K562 (cell line): Measurements from ENCODE around the gene GEMIN7. TPM values are rescaled to one million over a fixed set of nuclear protein-coding genes. Genes with fewer than 3 reads are reported as not detected.

Experiments used
- ATAC-seq: fragments of 200-7000 bp; cut with Tn5 transposase; 3 replicates; pipeline ENCODE4 v1.9.1; 2020; ENCODE audit warnings: moderate library complexity
- BruUV-seq: library from RNA; stranded (reverse); fragments of 400-500 nt; replicated peaks from 2 replicates; lab custom pipeline; 2021; lab: Mats Ljungman, UMichigan
- CTCF ChIA-PET: fragments of 300-600 bp; formaldehyde crosslinking; extraction: SDS; loops from one replicate; lab custom pipeline; 2021; ENCODE audit warnings: low intra/inter-chr PET ratio; lab: Yijun Ruan, JAX
- POLR2A ChIA-PET: fragments of 300-600, 350-650 bp; sonication (Branson Sonifier 250); formaldehyde crosslinking; extraction: SDS; loops from one replicate; lab custom pipeline; 2021; ENCODE audit warnings: antibody characterized with exemption, inconsistent platforms; lab: Yijun Ruan, JAX
- DNase-seq, 4 experiments: peaks; one replicate each; pipeline versions ENCODE4 v3.0.0 to v3.0.0-alpha.2; 2011 to 2018; ENCODE audit warnings: low spot score in 3 of 4, mixed read lengths in 3 of 4; ENCODE audit errors: extremely low read depth in 1 of 4
- FAIRE-seq: peaks from 2 replicates; lab custom pipeline; 2011; peaks lifted over from hg19 to GRCh38; lab: Jason Lieb, UNC
- H2AFZ ChIP-seq: 2 replicates; pipeline ENCODE4 v1.6.0; 2011; ENCODE audit warnings: low read depth, low read length, control low read depth, inconsistent platforms
- H3K27ac ChIP-seq: fragments of 200-600 bp; 3 replicates; pipeline ENCODE4 v1.8.0; 2011; ENCODE audit warnings: low read depth, mild to moderate bottlenecking, control low read depth, inconsistent platforms, low read length, moderate library complexity, mixed read lengths; ENCODE audit errors: extremely low read depth
- H3K27me3 ChIP-seq, 2 experiments: fragments of 300-600 bp in 1 of 2; 2 replicates in 1 of 2; 3 replicates in 1 of 2; pipeline versions ENCODE4 v1.6.0 to v1.8.0; 2011; ENCODE audit warnings: inconsistent platforms in 2 of 2, low read length in 2 of 2, mild to moderate bottlenecking in 1 of 2, mixed read lengths in 1 of 2, moderate library complexity in 1 of 2; ENCODE audit not compliant: control insufficient read depth in 2 of 2, insufficient read depth in 2 of 2
- H3K36me3 ChIP-seq: fragments of 300-600 bp; 3 replicates; pipeline ENCODE4 v1.8.0; 2011; ENCODE audit warnings: mild to moderate bottlenecking, low read length, inconsistent platforms; ENCODE audit not compliant: control insufficient read depth, insufficient read depth
- H3K4me1 ChIP-seq, 2 experiments: fragments of 200-600 bp in 1 of 2; replicated peaks in 1 of 2; 2 replicates in 1 of 2; 3 replicates in 1 of 2; pipeline versions ENCODE4 v1.5.1 to v1.8.0; 2011; ENCODE audit warnings: inconsistent platforms in 2 of 2, low read length in 2 of 2, mild to moderate bottlenecking in 1 of 2, mixed read lengths in 1 of 2, moderate library complexity in 1 of 2; ENCODE audit not compliant: control insufficient read depth in 2 of 2, insufficient read depth in 2 of 2
- H3K4me2 ChIP-seq: 2 replicates; pipeline ENCODE4 v1.6.1; 2011; ENCODE audit warnings: low read length, control low read depth, inconsistent platforms, mixed read lengths; ENCODE audit not compliant: insufficient read depth
- H3K4me3 ChIP-seq: fragments of 200-600 bp; sonication (generic), shearing (Covaris generic); 2 replicates; pipeline ENCODE4 v1.5.1; 2016; ENCODE audit warnings: control low read depth, inconsistent platforms
- H3K79me2 ChIP-seq: fragments of 200-600 bp; 3 replicates; pipeline ENCODE4 v1.8.0; 2011; ENCODE audit warnings: low read length, inconsistent platforms; ENCODE audit not compliant: control insufficient read depth, insufficient read depth
- H3K9ac ChIP-seq, 2 experiments: 2 replicates each; pipeline versions ENCODE4 v1.6.0 to v1.6.1; 2011; ENCODE audit warnings: low read depth in 2 of 2, low read length in 2 of 2, control low read depth in 1 of 2, inconsistent platforms in 1 of 2, mild to moderate bottlenecking in 1 of 2, mixed read lengths in 1 of 2; ENCODE audit not compliant: insufficient read depth in 1 of 2
- H3K9me1 ChIP-seq: one replicate; pipeline ENCODE4 v1.6.0; 2011; ENCODE audit warnings: inconsistent platforms, mild to moderate bottlenecking, low read length, moderate library complexity; ENCODE audit not compliant: control insufficient read depth, insufficient read depth
- H3K9me3 ChIP-seq: replicated peaks from 2 replicates; pipeline ENCODE4 v1.5.1; 2011; ENCODE audit warnings: low read depth, low read length, inconsistent platforms; ENCODE audit not compliant: control insufficient read depth, insufficient read depth
- H4K20me1 ChIP-seq: replicated peaks from 2 replicates; pipeline ENCODE4 v1.6.1; 2011; ENCODE audit warnings: low read length, inconsistent platforms, mixed read lengths; ENCODE audit not compliant: control insufficient read depth, insufficient read depth
- ATF3 ChIP-seq, 2 experiments: fragments of 450-650 bp in 1 of 2; sonication (generic) in 1 of 2; formaldehyde crosslinking in 1 of 2; IDR thresholded peaks in 1 of 2; conservative IDR thresholded peaks in 1 of 2; 2 replicates each; pipeline versions ENCODE4 v1.6.1 to v1.8.1; 2016 to 2023; ENCODE audit warnings: mild to moderate bottlenecking in 2 of 2, moderate library complexity in 2 of 2, inconsistent platforms in 1 of 2, missing genetic modification reagents in 1 of 2
- RBM25 ChIP-seq: fragments of 200-400 bp; formaldehyde crosslinking; IDR thresholded peaks from 2 replicates; pipeline ENCODE4 v1.6.1; 2018; ENCODE audit warnings: low read length, low read depth, moderate library complexity; ENCODE audit not compliant: severe bottlenecking
- SPI1 ChIP-seq: IDR thresholded peaks from 2 replicates; pipeline ENCODE4 v1.6.1; 2011; ENCODE audit warnings: low read depth, low read length, control low read depth, borderline replicate concordance
- SRSF1 ChIP-seq: fragments of 200-400 bp; formaldehyde crosslinking; IDR thresholded peaks from 2 replicates; pipeline ENCODE4 v1.6.1; 2017; ENCODE audit warnings: mild to moderate bottlenecking, low read depth, low read length, moderate library complexity
- WGBS: fragments of 100-300 bp; shearing (Covaris generic); methylation state at CpG from one replicate; pipeline ENCODE4 v1.1.6; 2016; ENCODE audit warnings: low coverage, mixed read lengths; ENCODE audit not compliant: insufficient coverage; ENCODE audit errors: missing lambda C conversion rate; 5-methylcytosine and 5-hydroxymethylcytosine counted together
- in situ Hi-C: fragments of 300-500 bp; cut with MboI; formaldehyde crosslinking; loops from 4 replicates; pipeline ENCODE4 v1.15.0; 2018; ENCODE audit warnings: inconsistent platforms, mixed read lengths
- intact Hi-C: fragments of 100-400 bp; cut with micrococcal nuclease; formaldehyde crosslinking; loops from 2 replicates; pipeline ENCODE4 v1.14.2; 2022
- polyA plus RNA-seq, 8 experiments: library from polyadenylated mRNA; depleted of rRNA in 4 of 8; stranded (reverse) in 5 of 8; unstranded in 3 of 8; fragments of >200 nt; fragmentation: Nextera tagmentation in 2 of 8; fragmentation: Illumina TruSeq in 1 of 8; extraction: Ambion mirVana in 2 of 8; extraction: Trizol in 1 of 8; gene quantifications; 2 replicates each; pipeline versions ENCODE4 v1.2.1 to v1.2.3, GENCODE V29; 2011 to 2014; ENCODE audit warnings: inconsistent platforms in 1 of 8, missing spikeins in 1 of 8
- total RNA-seq, 7 experiments: library from RNA; depleted of rRNA in 6 of 7; stranded (reverse); fragments of >200 nt in 6 of 7; fragmentation: Illumina TruSeq in 2 of 7; extraction: Trizol in 2 of 7; gene quantifications; 2 replicates each; pipeline versions ENCODE4 v1.2.1 to v1.2.3, GENCODE V29; 2011 to 2021; ENCODE audit warnings: low replicate concordance in 1 of 7

The GEMIN7 gene
- total and polyA plus RNA-seq, 9 of the 15 experiments (the other 6 are each of a cell fraction or from before 2014, with no cell fraction given), result 23.1 to 124 (median 54.9) TPM

GRCh38 chr19:45040059-45040771 is 38.8 kb upstream of the GEMIN7 start:
- no peak for DNase-seq
- peaks cover 52% of the 10 kb centered on the region for H3K79me2 ChIP-seq
- peaks cover 11 to 32% of the 10 kb centered on the region in 2 experiments; a peak in 4 of 5 replicates for H3K4me1 ChIP-seq
- peaks cover 27% of the 10 kb centered on the region for H4K20me1 ChIP-seq
- H2AFZ ChIP-seq, result no peak overlapping the region
- FAIRE-seq, result no peak
- peaks cover 3% of the 10 kb centered on the region; the same call in 1 of the 2 replicates for H3K9me3 ChIP-seq
- H3K4me2 ChIP-seq, result peak overlapping the region; percentile 87
- peak overlapping the region; percentile 91 to 98; a peak in 3 of 4 replicates for H3K9ac ChIP-seq
- no peak overlapping the region for H3K27ac ChIP-seq
- H3K9me1 ChIP-seq, result peaks cover 5% of the 10 kb centered on the region
- peak overlapping the region; percentile 92; the same call in 1 of the 2 replicates for H3K4me3 ChIP-seq
- intact Hi-C loops (no loop called here), in situ Hi-C loops (no loop called here)
- POLR2A ChIA-PET, result interaction anchor here (1.0 to 1.7 kb wide), 2 partner anchors 31 to 34 kb away, joined by 3 to 5 read pairs; no protein-coding TSS in a partner anchor
- BruUV-seq, result TSS peak; percentile 52
- no peak for ATAC-seq
- CTCF ChIA-PET, result no interaction called here
- TF ChIP-seq ATF3 (IDR thresholded peaks at IDR 0.05) (no peak), ATF3 (CRISPR knock-in tag; conservative IDR thresholded peaks at IDR 0.05) (0 out of 2 replicates have a peak, but pooled peaks have one; percentile 0), SRSF1 (no peak), SPI1 (peak; percentile 51), RBM25 (no peak)
- peaks cover 50% of the 10 kb centered on the region for H3K36me3 ChIP-seq
- no peaks in the 10 kb centered on the region for H3K27me3 ChIP-seq
- 76% methylated on average over 18 of the region's 19 CpGs for WGBS
